Kidney epithelial cell (primary cell): ENCODE results near the gene KCNAB1. TPM values are rescaled to one million over a fixed set of nuclear protein-coding genes. Genes with fewer than 3 reads are reported as not detected.
"Not testable (repeated sequence)": the region's sequence is repeated elsewhere in the genome, so short reads cannot be mapped to it uniquely, and the experiment has no call there.

Experiments used
- DNase-seq: peaks from one replicate; pipeline ENCODE4 v3.0.0-alpha.2; 2010; ENCODE audit warnings: low read depth
- H3K27me3 ChIP-seq: 2 replicates; pipeline ENCODE4 v1.6.0; 2011; ENCODE audit warnings: low read length; ENCODE audit not compliant: control insufficient read depth, insufficient read depth
- H3K36me3 ChIP-seq: 2 replicates; pipeline ENCODE4 v1.5.1; 2011; ENCODE audit warnings: low read length; ENCODE audit not compliant: control insufficient read depth, insufficient read depth
- H3K4me3 ChIP-seq: 2 replicates; pipeline ENCODE4 v1.5.1; 2011; ENCODE audit warnings: low read depth, mild to moderate bottlenecking, control low read depth, low read length
- total RNA-seq: library from RNA; depleted of rRNA; stranded (reverse); fragments of >200 nt; gene quantifications from 2 replicates; pipeline ENCODE4 v1.2.3, GENCODE V29; 2015
- TF ChIP-seq, protein P1 (sequence below): IDR thresholded peaks from 2 replicates; pipeline ENCODE4 v1.5.1; 2011; ENCODE audit warnings: mild to moderate bottlenecking, moderate library complexity, low read length, control low read depth, inconsistent platforms; ENCODE audit not compliant: insufficient read depth, poor library complexity, severe bottlenecking

KCNAB1 gene
- total RNA-seq, 1 donor from 2014 or later: not detected

DNA sequence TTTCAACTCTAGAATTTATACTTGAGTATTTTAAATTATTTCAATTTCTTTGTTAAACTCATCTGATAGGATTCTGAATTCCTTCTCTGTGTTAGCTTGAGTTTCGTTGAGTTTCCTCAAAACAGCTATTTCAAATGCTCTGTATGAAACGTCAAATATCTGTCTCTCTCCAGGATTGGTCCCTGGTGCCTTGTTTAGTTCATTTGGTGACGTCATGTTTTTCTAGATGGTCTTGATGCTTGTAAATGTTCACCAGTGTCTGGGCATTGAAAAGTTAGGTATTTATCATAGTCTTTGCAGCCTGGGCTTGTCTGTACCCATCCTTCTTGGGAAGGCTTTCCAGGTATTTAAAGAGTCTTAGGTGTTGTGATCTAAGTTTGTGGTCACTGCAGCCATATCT lies 151.1 kb downstream of the KCNAB1 start:
- Histone ChIP-seq H3K36me3 (no peaks in the 10 kb centered on the region), H3K27me3 (no peaks in the 10 kb centered on the region), H3K4me3 (no peak overlapping the region)
- DNase-seq: no peak
- TF ChIP-seq, protein P1, sequence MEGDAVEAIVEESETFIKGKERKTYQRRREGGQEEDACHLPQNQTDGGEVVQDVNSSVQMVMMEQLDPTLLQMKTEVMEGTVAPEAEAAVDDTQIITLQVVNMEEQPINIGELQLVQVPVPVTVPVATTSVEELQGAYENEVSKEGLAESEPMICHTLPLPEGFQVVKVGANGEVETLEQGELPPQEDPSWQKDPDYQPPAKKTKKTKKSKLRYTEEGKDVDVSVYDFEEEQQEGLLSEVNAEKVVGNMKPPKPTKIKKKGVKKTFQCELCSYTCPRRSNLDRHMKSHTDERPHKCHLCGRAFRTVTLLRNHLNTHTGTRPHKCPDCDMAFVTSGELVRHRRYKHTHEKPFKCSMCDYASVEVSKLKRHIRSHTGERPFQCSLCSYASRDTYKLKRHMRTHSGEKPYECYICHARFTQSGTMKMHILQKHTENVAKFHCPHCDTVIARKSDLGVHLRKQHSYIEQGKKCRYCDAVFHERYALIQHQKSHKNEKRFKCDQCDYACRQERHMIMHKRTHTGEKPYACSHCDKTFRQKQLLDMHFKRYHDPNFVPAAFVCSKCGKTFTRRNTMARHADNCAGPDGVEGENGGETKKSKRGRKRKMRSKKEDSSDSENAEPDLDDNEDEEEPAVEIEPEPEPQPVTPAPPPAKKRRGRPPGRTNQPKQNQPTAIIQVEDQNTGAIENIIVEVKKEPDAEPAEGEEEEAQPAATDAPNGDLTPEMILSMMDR: no peak

DNA sequence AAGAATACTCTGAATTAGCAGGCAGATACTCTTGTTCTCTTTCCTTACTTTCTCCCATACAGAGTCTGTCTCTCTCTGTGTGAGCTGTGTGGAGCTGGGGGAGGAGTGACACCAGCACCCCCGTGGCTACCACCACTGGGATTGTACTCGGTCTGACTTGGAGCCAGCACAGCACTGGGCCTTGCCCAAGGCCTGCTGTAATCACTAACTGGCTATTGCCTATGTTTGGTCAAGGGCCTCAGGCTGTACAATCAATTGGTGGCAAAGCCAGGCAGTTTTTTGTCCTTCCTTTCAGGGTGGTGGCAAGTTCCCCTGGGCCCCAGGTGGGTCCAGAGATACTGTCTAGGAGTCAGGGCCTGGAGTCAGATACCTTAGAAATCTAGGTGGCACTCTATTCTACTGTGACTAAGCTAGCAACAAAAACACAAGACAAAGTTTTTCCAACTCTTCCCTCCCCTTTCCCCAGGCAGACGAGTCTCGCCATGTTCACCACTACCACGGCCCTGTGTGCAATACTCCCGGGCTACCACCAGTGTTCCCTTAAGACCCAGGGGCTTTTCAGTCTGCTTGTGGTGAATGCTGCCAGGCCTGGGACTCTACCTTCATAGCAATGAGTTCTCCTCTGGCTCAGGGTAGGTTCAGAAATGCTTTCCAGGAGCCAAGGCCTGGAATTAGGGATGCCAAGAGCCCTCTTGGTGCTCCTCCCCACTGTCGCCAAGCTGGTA lies 151.8 kb downstream of the KCNAB1 start:
- H3K36me3 ChIP-seq: no peaks in the 10 kb centered on the region
- H3K4me3 ChIP-seq: no peak overlapping the region
- TF ChIP-seq, protein P1: no peak
- DNase-seq: no peak
- no peaks in the 10 kb centered on the region for H3K27me3 ChIP-seq

DNA sequence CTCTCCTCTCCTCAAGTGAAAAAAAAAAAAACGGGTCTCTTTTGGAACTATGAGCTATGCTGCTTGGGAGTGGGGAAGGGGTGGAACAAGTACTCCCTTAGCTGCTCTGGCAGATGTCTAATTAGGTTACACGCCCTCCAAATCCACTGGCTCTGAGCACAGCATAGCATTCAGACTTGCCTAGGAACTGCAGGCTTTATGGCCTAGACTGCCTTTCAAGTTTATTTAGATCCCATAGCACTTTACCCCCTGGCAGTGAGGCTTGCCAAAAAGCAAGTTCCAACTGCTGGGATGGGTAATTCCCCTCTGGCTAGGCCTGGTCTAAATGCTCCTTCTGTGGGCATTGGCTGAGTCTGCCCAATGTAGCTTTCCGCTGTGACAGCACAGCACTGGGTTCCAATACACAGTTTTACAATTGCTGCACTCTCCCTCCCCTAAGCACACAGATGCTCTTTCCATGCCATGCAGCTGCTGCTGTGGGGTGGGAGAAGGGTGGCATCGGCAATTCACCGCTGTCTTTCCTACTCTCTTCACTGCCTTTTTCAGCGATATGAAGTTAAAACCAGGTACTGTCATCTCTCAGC lies 152.8 kb downstream of the KCNAB1 start:
- no peak overlapping the region for H3K4me3 ChIP-seq
- TF ChIP-seq, protein P1: no peak
- DNase-seq: no peak
- H3K36me3 ChIP-seq: no peaks in the 10 kb centered on the region
- H3K27me3 ChIP-seq: no peaks in the 10 kb centered on the region

DNA sequence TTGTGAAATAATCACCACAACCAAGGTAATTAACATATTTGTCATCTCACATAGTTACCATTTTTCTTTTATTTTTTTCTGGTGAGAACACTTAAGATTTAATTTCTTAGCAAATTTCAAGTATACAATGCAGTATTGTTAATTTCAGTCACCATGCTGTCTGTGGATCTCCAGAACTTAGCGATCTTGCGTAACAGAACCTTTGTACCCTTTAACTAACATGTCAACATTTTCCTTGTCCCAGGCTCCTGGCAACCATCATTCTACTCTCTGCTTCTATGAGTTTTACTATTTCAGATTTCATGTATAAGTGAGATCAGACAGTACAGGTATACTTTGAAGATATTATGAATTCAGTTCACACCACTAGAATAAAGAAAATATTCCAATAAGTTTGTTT lies 154.4 kb downstream of the KCNAB1 start:
- DNase-seq: no peak
- TF ChIP-seq, protein P1: no peak
- Histone ChIP-seq H3K27me3 (no peaks in the 10 kb centered on the region), H3K4me3 (no peak overlapping the region), H3K36me3 (no peaks in the 10 kb centered on the region)

DNA sequence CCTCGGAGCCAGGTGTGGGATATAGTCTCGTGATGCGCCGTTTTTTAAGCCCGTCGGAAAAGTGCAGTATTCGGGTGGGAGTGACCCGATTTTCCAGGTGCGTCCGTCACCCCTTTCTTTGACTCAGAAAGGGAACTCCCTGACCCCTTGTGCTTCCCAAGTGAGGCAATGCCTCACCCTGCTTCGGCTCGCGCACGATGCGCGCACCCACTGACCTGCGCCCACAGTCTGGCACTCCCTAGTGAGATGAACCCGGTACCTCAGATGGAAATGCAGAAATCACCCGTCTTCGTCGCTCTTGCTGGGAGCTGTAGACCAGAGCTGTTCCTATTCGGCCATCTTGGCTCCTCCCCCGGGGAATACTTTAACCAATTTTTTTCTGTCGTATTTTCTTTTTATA lies 164.3 kb downstream of the KCNAB1 start:
- DNase-seq, H3K36me3 ChIP-seq, H3K27me3 ChIP-seq, H3K4me3 ChIP-seq: not testable (repeated sequence)

DNA sequence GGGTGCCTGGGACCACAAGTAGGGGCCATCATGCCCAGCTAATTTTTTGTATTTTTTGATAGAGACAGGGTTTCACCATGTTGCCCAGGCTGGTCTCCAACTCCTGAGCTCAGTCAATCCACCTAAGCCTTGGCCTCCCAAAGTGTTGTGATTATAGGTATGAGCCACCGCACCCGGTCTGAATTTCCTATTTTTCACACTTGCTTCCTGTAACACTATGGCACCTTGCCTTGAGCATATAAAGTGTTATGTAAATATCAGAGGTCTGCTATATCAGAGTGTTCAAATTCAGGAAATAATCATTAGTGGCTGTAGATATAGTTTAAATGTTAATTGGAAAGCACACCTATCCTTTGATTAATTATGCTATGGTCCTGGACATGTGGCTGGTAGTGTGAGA lies 165.2 kb downstream of the KCNAB1 start:
- TF ChIP-seq, protein P1: no peak
- H3K4me3 ChIP-seq: no peak overlapping the region
- H3K27me3 ChIP-seq: peaks cover 6% of the 10 kb centered on the region
- H3K36me3 ChIP-seq: no peaks in the 10 kb centered on the region
- no peak for DNase-seq
